ENCODE results near the gene FBXL16. TPM values are rescaled to one million over a fixed set of nuclear protein-coding genes. Genes with fewer than 3 reads are reported as not detected.

The FBXL16 gene
- polyA plus RNA-seq, 1 donor from 2014 or later: 3.4 TPM

- Histone ChIP-seq H3K9ac (ENCODE audit: low read length) (no peak within 1 kb of the TSS), H3K27me3 (ENCODE audit: insufficient read depth, low read depth, low read length) (peaks cover 3% of the 10 kb centered on the region), H3K4me2 (ENCODE audit: low read length) (no peak within 1 kb of the TSS), H3K79me2 (replicated peaks; ENCODE audit: insufficient read depth, low read length) (no peaks in the 10 kb centered on the region), H3K36me3 (ENCODE audit: insufficient read depth, low read length) (no peaks in the 10 kb centered on the region), H3K9me2 (ENCODE audit: insufficient read depth, low read length) (no peaks in the 10 kb centered on the region), H2AFZ (ENCODE audit: low read depth, low read length) (no peak within 1 kb of the TSS), H3K9me3 (ENCODE audit: low read length) (no peaks in the 10 kb centered on the region), H3F3A (ENCODE audit: insufficient read depth, low read length, poor library complexity, severe bottlenecking) (no peaks in the 10 kb centered on the region), H4K20me1 (ENCODE audit: insufficient read depth) (no peaks in the 10 kb centered on the region), H3K4me3 (ENCODE audit: low read length) (no peak within 1 kb of the TSS), H3K27ac (ENCODE audit: low read length) (no peak within 1 kb of the TSS)
- TF ChIP-seq MXI1 (conservative IDR thresholded peaks at IDR 0.05; ENCODE audit: poor library complexity, severe bottlenecking) (no peak), POLR2AphosphoS5 (IDR thresholded peaks at IDR 0.05) (no peak), SMC3 (conservative IDR thresholded peaks at IDR 0.05; ENCODE audit: poor library complexity) (no peak), TAF1 (IDR thresholded peaks at IDR 0.05; ENCODE audit: low read depth) (no peak), RAD21 (conservative IDR thresholded peaks at IDR 0.05) (no peak)
- TF ChIP-seq, protein P1, sequence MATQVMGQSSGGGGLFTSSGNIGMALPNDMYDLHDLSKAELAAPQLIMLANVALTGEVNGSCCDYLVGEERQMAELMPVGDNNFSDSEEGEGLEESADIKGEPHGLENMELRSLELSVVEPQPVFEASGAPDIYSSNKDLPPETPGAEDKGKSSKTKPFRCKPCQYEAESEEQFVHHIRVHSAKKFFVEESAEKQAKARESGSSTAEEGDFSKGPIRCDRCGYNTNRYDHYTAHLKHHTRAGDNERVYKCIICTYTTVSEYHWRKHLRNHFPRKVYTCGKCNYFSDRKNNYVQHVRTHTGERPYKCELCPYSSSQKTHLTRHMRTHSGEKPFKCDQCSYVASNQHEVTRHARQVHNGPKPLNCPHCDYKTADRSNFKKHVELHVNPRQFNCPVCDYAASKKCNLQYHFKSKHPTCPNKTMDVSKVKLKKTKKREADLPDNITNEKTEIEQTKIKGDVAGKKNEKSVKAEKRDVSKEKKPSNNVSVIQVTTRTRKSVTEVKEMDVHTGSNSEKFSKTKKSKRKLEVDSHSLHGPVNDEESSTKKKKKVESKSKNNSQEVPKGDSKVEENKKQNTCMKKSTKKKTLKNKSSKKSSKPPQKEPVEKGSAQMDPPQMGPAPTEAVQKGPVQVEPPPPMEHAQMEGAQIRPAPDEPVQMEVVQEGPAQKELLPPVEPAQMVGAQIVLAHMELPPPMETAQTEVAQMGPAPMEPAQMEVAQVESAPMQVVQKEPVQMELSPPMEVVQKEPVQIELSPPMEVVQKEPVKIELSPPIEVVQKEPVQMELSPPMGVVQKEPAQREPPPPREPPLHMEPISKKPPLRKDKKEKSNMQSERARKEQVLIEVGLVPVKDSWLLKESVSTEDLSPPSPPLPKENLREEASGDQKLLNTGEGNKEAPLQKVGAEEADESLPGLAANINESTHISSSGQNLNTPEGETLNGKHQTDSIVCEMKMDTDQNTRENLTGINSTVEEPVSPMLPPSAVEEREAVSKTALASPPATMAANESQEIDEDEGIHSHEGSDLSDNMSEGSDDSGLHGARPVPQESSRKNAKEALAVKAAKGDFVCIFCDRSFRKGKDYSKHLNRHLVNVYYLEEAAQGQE (IDR thresholded peaks at IDR 0.05; ENCODE audit: borderline replicate concordance): no peak
Measured at GRCh38 chr16:674968-675883, 30.4 kb downstream of the FBXL16 start, which contains the start of gene RHBDL1. TSS of gene RHBDL1 (plus strand) at chr16:675671. CDS start at chr16:675791, 120 bp downstream.

- H4K20me1 ChIP-seq (ENCODE audit: insufficient read depth): no peaks in the 10 kb centered on the region
- H3K79me2 ChIP-seq (replicated peaks; ENCODE audit: insufficient read depth, low read length): no peaks in the 10 kb centered on the region
- H3K4me3 ChIP-seq (ENCODE audit: low read length): no peak overlapping the region
- TF ChIP-seq EP300 (conservative IDR thresholded peaks at IDR 0.05; ENCODE audit: poor library complexity, severe bottlenecking) (no peak), POLR2AphosphoS5 (IDR thresholded peaks at IDR 0.05) (no peak), EZH2 (IDR thresholded peaks at IDR 0.05; ENCODE audit: borderline replicate concordance, insufficient read depth, low read length, poor library complexity, severe bottlenecking) (no peak), RAD21 (conservative IDR thresholded peaks at IDR 0.05) (no peak), MXI1 (conservative IDR thresholded peaks at IDR 0.05; ENCODE audit: poor library complexity, severe bottlenecking) (no peak), TAF1 (IDR thresholded peaks at IDR 0.05; ENCODE audit: low read depth) (no peak)
- TF ChIP-seq, protein P1 (IDR thresholded peaks at IDR 0.05; ENCODE audit: borderline replicate concordance): no peak
- peaks cover 3% of the 10 kb centered on the region for H3K27me3 ChIP-seq (ENCODE audit: insufficient read depth, low read depth, low read length)
- H3K9me3 ChIP-seq (ENCODE audit: low read length): no peaks in the 10 kb centered on the region
- H3F3A ChIP-seq (ENCODE audit: insufficient read depth, low read length, poor library complexity, severe bottlenecking): no peaks in the 10 kb centered on the region
- H2AFZ ChIP-seq (ENCODE audit: low read depth, low read length): no peak overlapping the region
- H3K9ac ChIP-seq (ENCODE audit: low read length): no peak overlapping the region
- no peak overlapping the region for H3K27ac ChIP-seq (ENCODE audit: low read length)
- H3K36me3 ChIP-seq (ENCODE audit: insufficient read depth, low read length): no peaks in the 10 kb centered on the region
- no peaks in the 10 kb centered on the region for H3K9me2 ChIP-seq (ENCODE audit: insufficient read depth, low read length)
- H3K4me2 ChIP-seq (ENCODE audit: low read length): no peak overlapping the region
Measured at GRCh38 chr16:674214-674881, 31.3 kb downstream of the FBXL16 start.
